Measurements from ENCODE around the gene UGT3A2.
A peak's percentile ranks its signal among the peaks of the same experiment; 100 is the strongest.

The UGT3A2 gene, protein sequence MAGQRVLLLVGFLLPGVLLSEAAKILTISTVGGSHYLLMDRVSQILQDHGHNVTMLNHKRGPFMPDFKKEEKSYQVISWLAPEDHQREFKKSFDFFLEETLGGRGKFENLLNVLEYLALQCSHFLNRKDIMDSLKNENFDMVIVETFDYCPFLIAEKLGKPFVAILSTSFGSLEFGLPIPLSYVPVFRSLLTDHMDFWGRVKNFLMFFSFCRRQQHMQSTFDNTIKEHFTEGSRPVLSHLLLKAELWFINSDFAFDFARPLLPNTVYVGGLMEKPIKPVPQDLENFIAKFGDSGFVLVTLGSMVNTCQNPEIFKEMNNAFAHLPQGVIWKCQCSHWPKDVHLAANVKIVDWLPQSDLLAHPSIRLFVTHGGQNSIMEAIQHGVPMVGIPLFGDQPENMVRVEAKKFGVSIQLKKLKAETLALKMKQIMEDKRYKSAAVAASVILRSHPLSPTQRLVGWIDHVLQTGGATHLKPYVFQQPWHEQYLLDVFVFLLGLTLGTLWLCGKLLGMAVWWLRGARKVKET

DNA sequence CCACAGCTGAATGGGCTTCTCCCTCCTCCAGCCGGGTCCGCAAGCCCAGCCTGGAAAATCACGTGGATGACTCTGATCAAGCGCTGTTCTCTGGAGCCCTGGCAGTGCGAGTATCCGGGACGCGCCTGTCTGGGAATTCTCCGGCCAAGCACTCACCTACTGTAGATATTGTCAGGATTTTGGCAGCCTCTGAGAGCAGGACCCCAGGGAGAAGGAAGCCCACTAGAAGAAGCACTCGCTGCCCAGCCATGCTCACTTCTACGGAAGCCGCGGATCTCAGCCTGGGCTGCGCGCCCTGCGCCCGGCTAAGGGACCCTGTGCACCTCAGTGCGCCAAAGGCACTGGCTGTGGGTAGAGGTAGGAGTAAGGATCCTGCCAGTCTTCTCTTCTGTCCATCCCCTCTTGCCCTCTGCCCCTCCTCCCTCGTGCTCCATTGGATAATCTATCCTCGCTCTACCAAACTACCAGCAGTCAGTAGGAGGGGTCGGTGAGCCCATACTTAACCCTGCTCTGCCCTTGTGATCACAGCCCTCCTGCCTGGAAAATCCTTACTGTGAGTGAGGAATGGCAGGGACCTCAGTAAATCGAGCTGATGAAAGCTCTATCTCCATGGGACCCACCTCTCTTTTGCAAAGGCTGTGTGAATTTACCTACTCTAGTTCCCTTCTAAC, at the start of gene UGT3A2:
Gene UGT3A2, minus strand, starts transcription at position 343 of the 671 bp plus-strand sequence. Its CDS starts 93 bp downstream, at position 250.
- no peak for DNase-seq

DNA sequence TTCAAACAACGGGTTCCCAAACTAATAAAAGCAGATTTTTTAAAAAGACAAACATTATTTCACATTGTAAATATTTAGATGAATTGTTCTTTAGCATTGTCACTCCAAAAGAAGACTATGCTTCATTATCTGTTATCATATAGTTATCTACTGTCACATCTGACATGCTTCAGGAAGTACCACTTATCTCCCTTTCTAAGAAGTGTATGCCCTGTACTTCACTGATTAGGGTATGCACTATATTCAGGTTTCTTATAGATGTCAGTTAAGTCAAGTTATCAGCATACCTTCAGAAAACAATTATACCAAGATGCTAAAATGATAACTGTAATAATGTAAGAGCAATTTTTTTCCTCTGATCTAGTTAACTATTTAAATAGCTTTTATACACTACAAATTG, 44.6 kb upstream of the UGT3A2 start:
- no peak for DNase-seq

DNA sequence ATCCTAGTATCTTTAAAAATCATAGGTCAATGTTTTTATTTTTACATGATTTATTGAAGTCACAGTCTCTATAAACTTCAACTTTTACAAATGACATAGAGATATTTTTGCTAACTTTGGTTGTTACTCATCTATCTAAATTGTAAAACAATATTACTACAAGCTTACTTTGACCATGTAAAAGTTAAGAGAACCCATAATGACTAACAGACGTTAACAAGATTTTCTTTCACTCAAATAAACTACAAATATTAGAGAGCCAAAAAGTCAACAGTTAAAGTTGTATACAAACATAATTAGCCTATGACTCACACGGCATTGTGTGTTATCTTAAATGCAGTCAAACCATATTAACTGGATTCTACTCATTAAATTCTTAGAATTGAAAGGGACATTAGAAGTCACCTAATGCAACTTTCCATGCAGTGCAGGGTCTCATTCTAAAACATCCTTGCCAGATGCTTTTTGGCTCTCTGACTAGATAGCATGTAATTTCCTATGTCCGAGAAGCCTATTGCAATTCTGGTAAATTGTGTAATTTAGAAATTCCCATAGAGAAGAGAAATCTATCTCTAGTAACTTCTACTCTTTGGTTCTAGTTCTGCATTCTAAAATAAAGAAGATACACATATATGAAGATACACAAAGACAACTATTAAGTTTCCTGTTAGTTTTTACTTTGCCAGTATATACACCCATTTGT, 42.2 kb upstream of the UGT3A2 start:
- DNase-seq: no peak

DNA sequence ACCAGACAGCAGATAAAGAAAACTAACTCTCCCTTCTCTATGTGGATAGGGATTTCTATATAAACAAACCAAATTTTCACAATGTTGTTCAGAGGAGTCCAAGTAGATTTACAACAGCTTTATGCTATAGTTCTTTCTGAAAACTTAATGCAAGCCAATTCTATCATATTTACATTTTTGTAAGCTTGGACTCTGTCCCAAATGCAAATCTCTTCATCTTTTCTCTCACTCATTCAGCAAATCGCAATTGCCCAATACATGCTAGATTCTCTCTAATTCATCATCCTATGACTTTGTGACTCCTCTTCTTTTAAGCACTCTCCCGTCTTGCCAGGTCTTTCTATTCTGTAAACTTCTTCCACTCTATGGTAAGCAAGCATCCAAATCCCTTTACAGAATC, 39.1 kb upstream of the UGT3A2 start:
- no peak for DNase-seq

DNA sequence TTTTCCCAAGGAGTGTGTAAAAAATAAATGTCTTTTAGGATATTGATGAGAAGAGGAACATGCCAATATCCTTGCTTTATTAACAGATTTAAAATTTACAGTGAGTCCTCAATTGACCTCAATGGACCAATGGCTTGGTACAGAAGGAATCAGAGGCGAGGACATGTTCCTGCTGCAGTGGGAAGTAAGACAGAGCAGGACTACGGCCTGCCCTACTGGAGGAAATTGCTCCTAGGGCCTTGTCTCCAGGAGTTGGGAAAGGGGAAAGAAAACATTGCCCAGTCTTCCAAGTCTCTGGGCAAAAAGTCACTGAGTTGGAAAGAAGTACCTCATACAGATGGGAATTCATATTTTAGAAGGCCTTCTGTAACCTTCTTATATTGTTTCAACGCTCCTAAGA, 33.1 kb upstream of the UGT3A2 start:
- no peak for DNase-seq

DNA sequence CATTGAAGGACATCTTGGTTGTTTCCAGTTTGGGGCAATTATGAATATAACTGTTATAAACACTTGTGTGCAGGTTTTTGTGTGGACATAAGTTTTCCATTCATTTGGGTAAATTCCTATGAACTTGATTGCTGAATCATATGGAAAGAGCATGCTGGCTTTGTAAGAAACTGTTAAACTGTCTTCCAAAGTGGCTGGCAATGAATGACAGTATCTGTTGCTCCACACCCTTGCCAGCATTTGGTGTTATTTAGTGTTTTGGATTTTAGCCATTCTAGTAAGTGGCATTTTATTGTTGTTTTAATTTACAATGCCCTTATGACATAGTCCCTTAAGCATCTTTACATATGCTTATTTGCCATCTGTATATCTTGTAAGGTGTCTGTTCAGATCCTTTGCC, 29.8 kb upstream of the UGT3A2 start:
- DNase-seq: no peak

DNA sequence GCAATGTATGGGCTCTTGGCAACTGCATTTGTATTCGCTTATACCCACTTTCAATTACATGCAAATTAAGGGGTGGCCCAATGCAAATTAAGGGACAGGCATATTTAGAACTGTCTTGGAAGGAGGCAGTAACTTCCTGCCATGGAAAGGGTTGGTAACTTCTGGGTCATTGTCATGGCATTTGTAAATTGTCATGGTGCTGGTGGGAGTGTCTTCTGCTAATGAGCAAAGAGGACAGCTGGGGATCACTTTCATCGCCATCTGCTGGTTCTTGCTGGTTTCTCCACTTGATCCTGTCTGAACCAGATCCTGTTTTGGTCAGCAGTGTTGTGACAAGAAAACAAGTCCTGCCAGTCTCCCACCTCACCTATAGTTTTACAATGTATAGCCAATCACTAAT, 23.3 kb upstream of the UGT3A2 start:
- DNase-seq: no peak

DNA sequence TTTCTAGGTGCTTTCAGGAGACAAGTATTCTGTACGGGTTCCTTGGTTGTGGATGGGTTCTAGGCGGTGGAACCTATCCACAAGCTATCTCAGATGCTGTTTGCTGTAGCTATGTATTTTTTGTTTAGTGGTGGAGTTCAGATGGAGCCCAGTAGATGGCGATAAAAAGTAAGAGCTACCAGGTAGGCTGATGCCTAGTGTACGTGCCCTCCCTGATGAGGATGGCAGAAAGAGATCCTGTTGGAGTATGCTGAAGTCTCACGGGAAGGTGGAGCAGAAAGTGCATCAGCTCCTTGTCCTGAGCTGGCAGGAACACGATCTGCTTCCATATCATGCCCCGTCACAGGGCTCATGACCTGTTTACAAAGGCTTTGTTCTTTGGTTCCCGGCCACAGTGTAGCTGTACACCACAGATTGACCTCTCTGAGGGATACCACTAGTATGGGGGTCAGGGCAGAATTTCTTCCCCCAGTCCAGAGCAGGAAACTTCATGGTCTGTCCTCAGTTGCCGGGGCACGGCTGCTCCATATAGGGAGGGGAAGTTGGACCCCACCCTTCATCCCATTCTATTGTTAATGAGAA, 12.6 kb upstream of the UGT3A2 start:
- DNase-seq: peak; percentile 53

DNA sequence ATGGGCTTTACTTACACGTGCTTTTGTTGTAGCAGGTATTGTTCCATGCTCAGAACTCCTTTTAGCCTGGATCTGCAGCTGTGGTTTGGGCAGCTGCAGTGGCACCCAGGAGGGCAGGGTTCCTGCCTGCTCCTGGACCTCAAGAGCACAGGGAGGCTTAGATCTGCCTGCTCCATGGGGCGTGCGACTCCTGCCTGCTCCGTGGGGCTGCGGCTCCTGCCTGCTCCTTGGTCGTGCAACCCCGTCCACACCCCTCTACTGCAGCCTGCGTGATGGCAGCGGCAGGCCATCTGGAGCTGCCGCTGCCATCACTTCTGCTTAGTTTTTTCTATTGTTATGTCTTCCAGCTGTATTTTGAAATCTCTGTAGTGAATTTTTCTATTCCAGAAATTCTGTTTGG, 11.7 kb upstream of the UGT3A2 start:
- no peak for DNase-seq

DNA sequence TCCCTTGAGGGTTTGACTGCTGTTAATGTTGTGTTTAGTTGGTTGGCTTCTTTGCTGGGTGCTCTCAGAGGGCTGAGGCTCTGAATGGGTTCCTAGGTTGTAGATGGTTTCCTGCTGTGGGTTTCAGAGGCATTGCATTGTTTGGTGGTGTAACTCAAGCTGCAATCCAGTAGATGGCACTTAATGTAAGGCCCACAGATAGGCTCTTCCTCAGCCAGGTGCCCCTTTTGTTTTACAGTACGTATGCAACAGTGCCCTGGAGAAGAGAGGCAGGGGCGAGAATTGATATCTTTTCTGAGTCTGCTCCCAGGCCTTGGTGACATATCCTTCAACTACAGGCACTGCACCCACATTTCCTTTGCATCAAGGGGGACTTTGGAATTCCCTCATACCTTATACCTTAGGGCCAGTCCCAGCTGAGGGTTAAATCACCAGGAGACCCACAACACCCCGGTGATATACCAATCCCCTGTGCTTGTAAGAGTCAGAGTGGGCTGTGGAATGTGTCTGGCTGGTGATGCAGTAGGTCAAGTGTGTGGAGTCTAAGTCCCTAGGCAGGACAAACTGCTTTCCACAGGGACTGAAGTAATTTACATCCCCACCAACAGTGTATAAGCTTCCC, 7.0 kb upstream of the UGT3A2 start:
- DNase-seq: no peak

DNA sequence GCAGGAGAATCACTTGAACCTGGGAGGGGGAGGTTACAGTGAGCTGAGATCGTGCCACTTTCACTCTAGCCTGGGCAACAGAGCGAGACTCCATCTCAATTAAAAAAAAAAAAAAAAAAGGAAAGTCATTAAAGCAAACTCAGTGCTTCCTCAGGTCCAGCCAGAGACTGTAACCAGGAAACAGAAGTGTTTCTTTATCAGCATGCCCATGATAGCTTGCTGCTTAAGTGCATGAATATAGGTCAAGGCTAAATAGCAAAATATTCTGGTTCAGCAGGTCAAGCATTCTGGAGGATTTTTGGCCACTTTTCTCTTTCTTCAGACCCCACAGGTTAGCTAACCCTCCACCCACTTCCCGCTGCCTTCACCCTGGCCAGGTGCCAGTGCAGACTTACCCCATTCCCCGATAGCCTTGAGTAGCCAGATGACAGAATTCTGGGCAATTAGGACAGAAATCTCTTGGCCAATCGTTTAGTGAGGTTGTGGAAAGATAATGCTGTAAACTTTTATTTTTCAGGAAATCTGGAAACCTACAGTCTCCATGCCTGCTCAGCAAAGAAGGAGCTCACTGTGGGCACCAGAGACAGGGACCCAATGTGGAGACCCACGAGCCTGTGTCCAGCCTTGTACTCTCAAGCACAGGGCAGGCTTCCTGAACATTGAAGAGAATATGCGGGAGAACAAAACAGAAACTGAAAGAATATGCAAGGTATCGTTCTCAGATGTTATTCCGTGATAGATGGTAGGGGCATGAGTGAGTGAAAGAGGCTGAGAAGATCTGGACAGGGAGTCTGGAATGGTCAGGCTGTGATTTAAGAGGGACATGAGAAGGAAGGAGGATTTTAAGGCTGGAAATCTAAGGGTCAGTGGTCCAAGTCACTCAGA, 4.2 kb upstream of the UGT3A2 start:
- DNase-seq: no peak

DNA sequence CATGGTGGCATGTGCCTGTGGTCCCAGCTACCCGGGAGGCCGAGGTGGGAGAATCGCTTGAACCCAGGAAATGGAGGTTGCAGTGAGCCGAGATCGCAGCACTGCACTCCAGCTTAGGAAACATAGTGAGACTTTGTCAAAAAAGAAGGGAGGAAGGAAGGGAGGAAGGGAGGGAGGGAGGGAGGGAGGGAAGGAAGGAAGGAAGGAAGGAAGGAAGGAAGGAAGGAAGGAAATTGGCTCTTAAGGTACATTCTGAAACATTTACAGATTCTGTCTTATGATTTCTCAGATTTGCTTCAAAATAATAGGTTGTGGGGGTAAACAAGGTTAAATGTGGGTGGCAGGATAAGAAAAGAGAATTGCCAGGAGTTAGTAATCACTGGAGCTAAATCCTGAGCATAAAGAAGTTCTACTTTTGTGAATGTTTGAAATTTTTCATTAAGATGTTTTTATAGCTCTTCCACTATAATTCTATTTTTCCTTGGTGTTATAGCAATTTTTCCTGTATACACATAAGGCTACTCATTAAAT, 2.1 kb upstream of the UGT3A2 start:
- no peak for DNase-seq

DNA sequence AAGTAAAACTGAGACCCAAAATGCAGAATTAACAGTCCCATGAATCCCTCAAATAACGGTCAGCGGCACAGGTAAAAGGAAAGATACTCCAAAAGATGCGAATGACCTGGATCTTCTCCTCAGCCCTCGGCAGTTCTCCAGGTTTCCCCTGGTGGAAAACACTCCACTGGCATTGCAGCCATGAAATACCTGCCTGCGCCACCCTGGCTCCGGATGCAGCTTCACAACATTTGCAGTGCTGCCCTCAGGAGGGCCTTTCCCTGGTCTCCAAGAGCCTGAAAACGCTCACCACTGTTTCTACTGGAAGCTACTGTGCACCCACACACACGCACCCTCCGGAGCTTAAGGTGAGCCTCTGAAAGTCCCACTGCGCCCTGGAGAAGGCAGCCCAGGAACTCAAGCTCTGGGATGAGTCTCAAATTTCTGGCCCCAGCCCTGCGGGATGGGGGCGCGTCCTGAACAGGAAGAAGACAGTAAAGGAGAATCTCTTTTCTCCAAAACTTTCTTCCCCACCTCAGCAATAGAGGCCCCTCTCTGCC, 612 bp downstream of the UGT3A2 start:
- DNase-seq: no peak

DNA sequence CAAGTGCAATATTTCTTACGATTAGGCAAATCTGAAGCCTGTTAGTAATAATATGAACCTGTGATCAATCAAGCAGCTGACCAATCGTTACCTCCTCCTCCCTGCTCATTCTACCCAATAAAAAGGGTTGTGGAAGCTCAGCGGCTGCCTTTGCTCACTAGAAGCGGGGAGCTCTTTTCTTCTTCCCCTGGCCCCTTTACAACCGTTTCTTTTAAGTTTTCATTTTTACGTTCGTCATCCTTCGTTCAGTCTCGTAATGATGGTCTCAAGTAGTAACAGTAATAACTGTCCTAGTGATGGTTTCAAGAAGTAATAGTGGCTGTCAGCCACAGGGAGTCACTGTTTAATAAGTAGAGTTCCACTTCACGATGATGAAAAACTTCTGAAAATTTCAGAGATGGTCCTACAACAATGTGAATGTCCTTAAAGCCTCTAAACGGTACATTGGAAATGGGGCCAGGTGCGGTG, 6.2 kb downstream of the UGT3A2 start:
- DNase-seq: no peak

DNA sequence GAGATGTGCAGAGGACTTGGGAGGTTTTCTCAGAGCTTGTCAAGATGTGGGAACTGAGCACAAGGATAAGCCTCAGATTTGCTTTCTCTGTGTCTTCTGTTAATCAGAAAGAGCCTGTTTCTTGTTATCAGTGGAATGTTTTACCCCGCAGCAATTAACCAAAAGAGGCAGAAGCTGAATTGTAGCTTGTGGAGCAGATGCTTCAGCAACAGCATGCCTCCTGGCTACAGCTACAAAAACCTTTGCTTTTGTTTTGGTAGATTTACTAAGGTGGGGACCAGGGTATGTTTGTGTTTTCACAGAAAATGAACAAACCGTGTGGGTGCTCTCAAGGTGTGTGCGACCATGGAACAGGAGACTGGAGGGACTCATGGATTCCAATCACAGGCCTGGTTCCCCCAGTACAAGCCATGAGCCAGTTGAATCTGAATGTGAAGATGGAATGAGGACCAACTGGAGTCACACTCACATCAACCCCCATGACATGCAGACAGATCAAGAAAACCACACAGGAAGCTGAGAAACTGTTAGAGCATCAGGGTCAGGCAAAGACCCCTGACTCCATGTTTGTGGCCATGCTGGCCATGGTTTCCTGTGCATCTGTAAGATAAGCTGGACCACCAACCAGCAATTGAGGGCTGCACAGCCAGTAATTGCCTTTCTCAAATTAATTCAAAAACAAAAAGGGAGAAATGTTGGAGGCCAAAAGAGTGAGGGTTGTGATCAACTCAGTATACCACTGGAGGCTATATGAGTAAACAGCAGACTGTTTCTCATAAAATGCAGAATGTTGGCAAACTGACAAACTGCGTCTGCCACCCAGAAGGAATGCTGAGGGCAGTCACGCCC, 6.9 kb downstream of the UGT3A2 start:
- DNase-seq: no peak

DNA sequence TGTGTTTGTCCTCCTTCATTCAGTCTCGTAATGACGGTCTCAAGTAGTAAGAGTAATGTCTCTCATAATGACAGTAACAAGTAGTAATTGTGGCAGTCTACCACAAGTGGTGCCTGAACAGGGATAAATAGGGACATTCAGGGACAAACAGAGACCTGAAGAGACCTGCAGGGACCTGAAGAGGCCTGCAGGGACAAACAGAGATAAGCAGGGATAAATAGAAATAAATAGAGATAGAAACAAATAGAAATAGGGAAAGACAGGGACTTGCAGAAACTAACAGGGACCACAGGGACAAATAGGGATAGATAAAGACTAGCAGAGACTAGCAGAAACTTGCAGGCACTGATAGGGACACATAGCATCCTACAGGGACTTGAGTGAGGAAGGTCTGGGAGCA, 7.9 kb downstream of the UGT3A2 start:
- no peak for DNase-seq

DNA sequence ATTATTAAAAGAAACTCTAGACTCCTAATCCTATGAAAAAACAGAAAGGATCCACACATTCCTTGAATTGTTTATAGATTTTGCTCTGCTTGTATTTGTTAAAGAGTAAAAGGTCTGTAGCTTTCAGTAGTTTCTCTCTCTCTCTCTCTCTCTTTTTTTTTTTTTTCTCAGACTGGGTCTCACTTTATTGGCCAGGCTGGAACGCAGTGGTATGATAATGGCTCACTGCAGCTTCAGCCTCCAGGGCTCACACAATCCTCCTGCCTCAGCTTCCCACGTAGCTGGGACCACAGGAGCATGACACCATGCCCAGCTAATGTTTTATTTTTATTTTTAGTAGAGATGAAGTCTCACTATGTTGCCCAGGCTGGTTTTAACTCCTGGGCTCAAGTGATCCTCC, 9.3 kb downstream of the UGT3A2 start:
- DNase-seq: no peak

DNA sequence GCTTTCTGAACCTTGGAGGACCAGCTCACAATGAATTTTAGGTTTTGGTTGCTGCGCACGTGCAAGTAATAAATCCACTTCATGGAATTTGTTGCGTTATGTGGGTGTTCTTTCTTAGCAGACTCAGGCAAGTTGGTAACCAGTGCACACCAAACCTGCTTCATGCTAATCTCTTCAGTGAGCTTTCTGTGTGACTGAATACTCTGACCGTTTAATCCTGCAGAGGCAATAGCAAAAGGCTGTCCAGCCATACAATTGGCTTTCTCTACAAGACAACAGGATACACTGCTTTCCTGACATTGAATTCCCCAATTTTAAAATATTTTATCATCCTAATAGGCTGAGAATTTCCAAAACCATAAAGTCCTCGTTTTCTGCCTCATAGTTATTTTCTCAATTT, 10.3 kb downstream of the UGT3A2 start:
- DNase-seq: no peak

DNA sequence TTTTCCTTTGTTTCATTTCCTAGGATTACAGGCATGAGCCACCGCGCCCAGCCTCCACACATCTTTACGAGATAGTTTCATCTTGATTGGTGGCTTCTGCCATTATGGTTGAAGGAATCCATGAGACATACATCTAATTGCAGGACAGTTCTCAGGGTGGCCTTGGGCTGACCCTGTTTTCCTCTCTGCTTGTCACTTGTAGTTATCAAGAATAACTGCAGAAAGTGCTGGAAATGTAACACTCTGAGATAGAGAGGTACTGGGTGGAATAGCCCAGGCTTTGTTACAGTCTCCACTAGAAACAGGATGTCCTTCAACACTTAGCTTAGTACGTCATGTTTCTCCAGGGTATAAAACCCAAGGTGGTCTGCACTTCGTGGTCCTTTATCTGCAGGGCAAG, 10.7 kb downstream of the UGT3A2 start:
- no peak for DNase-seq

DNA sequence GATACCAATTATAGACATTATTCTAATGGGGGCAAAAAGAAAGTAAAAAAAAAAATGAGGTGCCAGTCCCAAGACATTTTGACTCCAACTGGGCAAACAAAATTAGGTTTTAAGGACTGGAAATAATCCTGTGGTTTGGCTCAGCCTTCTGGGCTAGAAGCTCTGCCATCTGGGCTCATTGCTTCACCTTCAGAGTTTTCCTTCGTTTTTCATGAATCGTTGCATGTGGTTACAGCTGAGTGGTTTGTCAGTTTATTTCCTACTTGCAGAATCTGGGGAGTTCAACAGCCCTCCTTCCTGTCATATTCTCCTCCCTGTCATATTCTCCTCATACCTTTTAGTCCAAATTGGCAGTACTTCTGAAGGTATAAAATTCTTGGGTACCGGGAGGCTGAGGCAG, 12.0 kb downstream of the UGT3A2 start:
- no peak for DNase-seq
